H1 (cell line): ENCODE measurements around the gene ADCK2. TPM values are rescaled to one million over a fixed set of nuclear protein-coding genes. Genes with fewer than 3 reads are reported as not detected.

Source experiments
- CTBP2 ChIP-seq: IDR thresholded peaks from 2 replicates; pipeline ENCODE4 v1.7.0; 2011; ENCODE audit warnings: borderline replicate concordance, mild to moderate bottlenecking, moderate library complexity, mixed read lengths, low read length; ENCODE audit not compliant: insufficient read depth, insufficient read length
- EZH2 ChIP-seq: fragments of 200-600 bp; sonication (generic); IDR thresholded peaks from 2 replicates; pipeline ENCODE4 v1.7.1; 2012; ENCODE audit warnings: low read depth, mild to moderate bottlenecking, moderate library complexity, low read length, inconsistent platforms; ENCODE audit not compliant: severe bottlenecking
- GTF2F1 ChIP-seq: IDR thresholded peaks from 2 replicates; pipeline ENCODE4 v1.6.1; 2012; ENCODE audit warnings: low read depth, low read length, improper control_type of control experiment, borderline replicate concordance
- JUN ChIP-seq: IDR thresholded peaks from 2 replicates; pipeline ENCODE4 v1.6.1; 2011; ENCODE audit warnings: low read depth, mild to moderate bottlenecking, improper control_type of control experiment, low read length
- MAX ChIP-seq: IDR thresholded peaks from 2 replicates; pipeline ENCODE4 v1.6.1; 2012; ENCODE audit warnings: inconsistent platforms
- polyA plus RNA-seq, 7 experiments: library from polyadenylated mRNA; depleted of rRNA in 3 of 7; stranded (reverse) in 5 of 7; unstranded in 2 of 7; fragments of >200 nt in 5 of 7; fragments of 200-250 nt in 2 of 7; gene quantifications; 1 replicate in 5 of 7; 2 replicates in 1 of 7; 4 replicates in 1 of 7; pipeline versions ENCODE4 v1.2.1 to v1.2.3, GENCODE V29; 2011 to 2013; ENCODE audit warnings: missing spikeins in 2 of 7, mixed read lengths in 2 of 7
- total RNA-seq: library from RNA; stranded (reverse); fragmentation: NEBNext Ultra II Directional; extraction: Animal tissue kit (Norgen Biotek cat#: 25700); gene quantifications from 2 replicates; pipeline ENCODE4 v1.2.1, GENCODE V29; 2021
- TF ChIP-seq, protein P1 (sequence below): IDR thresholded peaks from 2 replicates; pipeline ENCODE4 v1.6.1; 2012; ENCODE audit warnings: inconsistent platforms

Gene ADCK2
- total and polyA plus RNA-seq, 2 of the 8 experiments (the other 6 are each of a cell fraction or from before 2014, with no cell fraction given), result 6.9 to 11.7 TPM

DNA sequence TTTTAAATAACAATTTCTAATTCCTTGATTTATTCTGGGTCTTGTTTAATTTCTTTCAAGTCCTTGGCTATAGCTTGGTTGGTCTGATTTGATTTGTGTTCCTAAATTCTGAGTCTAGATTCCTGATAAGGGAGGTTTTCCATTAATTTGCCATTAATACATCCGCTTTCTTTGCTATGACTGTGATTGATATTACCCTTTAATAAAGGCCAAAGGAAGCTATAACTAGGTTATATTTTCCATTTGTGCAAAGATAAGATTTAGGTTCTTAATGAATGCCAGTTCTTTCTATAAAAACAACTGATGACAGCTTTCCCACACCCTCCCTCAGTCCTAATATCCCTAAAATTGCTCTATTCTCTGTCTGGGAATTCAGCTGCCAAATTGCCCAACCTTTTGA, 52.0 kb downstream of the ADCK2 start (continued):
- no peak for TF ChIP-seq JUN
- TF ChIP-seq CTBP2, result no peak
- no peak for TF ChIP-seq MAX
- no peak for TF ChIP-seq EZH2
- TF ChIP-seq GTF2F1, result no peak
- TF ChIP-seq, protein P1, sequence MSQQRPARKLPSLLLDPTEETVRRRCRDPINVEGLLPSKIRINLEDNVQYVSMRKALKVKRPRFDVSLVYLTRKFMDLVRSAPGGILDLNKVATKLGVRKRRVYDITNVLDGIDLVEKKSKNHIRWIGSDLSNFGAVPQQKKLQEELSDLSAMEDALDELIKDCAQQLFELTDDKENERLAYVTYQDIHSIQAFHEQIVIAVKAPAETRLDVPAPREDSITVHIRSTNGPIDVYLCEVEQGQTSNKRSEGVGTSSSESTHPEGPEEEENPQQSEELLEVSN, result no peak
- TF ChIP-seq, all 59 proteins: peak for 0
